ENCODE results near the gene LPP.

The LPP gene

GRCh38 chr3:188339410-188340295 is 185.7 kb downstream of the LPP start:
- peak in 3 of 5 experiments; percentile 38 to 89 (median 53) for DNase-seq

- DNase-seq: no peak
Observed at GRCh38 chr3:188341501-188341900, 187.5 kb downstream of the LPP start.

DNA sequence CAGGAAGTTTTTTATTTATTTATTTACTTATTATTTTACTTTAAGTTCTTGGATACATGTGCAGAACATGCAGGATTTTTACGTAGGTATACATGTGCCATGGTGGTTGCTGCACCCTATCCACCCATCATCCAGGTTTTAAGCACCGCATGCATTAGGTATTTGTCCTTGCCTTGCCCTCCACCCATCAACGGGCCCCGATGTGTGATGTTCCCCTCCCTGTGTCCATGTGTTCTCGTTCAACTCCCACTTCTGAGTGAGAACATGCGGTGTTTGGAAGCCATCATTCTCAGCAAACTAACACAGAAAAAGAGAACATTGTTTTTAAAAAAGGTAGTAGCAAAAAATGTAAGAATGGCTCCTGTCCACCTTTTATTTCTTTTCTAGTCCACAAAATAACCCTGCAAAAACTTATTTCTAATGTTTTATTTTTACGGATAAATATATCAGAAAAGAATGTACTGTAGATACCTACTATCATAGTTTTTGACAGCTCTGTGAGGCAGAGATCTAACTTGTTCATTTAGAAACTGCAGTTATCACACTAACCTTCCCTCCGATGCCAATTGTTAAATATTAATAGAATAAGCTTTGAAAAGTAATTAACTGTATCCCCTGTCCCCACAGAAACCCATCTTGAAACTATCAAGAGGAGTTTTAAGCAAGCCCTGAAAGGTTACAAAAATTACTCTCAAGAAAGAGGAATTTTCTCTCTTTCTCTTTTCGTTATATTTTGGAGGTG is 189.2 kb downstream of the LPP start:
- no peak for DNase-seq

DNA sequence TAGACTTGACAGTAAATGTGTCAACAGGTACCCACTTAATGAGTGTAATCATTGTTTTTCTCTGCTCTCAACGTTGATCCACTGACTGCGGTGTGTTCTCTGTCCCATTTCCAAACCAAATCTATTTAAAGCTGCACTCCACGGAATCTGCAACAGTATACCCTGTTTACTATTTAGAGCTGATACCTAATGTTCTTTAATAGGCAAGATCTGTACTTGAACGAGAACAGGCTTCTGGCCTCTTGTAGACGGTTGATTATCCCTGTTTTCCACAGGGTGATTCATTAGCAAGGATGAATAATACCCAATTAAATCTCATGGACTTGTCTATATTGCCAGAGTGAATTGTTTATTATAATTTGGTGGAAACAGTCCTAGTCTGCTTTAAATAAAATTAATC is 189.9 kb downstream of the LPP start:
- DNase-seq: no peak

DNA sequence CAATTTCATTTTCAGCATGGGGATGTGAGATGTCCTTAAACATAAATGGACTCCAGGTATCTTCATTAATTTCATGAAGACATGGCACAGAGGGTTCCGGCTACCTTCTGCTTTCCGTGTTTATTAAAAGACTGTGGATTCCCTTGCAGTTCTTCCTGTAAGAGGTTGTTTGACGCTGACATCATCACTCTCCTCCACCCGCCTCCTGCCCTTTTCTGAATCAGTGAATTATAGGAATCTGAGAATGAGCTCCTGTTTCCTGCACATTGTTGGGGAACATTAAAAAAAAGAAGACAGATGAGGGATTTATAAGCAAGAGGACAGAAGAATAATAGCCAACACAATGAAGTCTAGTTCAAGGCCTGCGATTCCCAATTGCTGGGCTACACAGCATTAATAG is 191.3 kb downstream of the LPP start:
- DNase-seq: no peak

- no peak for DNase-seq
Observed at GRCh38 chr3:188348435-188349244, 194.7 kb downstream of the LPP start.

GRCh38 chr3:188349351-188349901 is 195.5 kb downstream of the LPP start:
- no peak for DNase-seq

- no peak for DNase-seq
Observed at GRCh38 chr3:188349933-188350332, 196.0 kb downstream of the LPP start.

GRCh38 chr3:188350961-188351360 is 197.0 kb downstream of the LPP start:
- no peak for DNase-seq

GRCh38 chr3:188351648-188352047 is 197.7 kb downstream of the LPP start:
- no peak for DNase-seq

DNA sequence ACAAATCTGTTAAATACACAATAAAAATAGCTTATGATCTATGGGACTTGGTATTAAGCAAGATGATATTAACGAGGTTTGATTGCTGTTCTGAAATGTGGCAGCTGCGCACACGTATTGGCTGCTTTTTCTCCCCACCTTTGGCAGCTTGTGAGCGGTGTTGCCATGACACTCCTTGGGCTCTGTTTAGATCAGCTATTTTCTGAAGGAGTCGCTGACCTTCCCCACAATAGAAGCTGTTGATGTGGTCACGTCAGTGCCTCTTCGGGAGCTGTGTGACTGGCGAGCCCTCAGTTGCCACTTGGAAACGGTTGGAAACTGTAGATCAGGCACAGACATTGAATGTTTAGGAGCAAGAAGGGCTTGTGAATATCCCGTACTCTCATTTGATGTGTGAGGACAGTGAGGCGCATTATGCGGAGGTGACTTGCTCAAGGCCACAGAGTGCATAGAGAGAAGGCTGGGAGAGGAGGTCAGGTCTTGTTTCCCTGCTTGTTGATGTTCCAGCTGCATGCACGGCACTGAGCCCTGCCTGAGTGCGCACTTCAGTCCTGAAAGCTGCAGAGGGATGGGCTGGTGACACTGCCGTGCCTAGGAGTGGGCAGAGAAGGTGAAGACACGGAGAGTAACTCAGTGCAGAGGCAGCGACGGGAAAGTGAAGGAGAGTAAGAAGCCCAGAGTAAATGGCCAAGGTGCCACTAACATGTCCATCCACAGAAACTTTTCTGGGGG is 198.4 kb downstream of the LPP start:
- no peak for DNase-seq

GRCh38 chr3:188353426-188353825 is 199.5 kb downstream of the LPP start:
- no peak for DNase-seq

DNA sequence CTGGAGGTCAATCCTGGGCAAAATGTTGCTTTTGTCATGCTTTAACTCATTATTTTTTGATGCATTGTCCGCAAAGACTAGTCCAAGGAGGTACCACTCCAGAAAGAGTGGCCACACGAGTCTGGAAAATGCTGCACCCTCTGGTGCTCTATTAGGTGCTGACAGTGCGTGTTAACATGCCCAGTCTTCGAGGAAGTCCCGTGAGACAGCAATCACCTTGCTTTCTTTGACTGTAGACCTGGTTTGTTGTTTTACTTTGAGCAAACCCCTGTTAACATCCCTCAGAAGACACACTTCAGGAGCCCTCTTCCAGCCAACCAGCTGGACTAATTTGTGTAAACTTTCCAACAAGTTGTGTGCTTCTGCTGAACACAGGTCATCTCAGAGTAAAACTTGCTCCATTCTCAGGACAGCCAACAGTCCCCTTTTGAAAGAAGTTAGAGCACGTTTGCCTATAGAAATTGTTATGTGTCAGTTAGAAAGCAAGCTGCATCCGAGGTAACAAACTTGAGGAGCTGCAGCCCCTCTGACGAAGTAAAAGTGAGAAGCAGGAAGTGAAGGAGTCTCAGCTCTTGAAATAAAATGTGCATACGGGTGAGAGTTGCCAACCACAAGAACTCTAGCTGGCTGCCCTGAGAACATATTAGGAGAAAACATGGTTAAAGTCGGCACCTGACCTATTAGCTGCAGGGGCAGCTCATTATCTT is 205.0 kb downstream of the LPP start:
- peak in 2 of 5 experiments; percentile 35 to 81 for DNase-seq

GRCh38 chr3:188360364-188360881 is 206.5 kb downstream of the LPP start:
- no peak for DNase-seq

GRCh38 chr3:188361888-188362287 is 207.9 kb downstream of the LPP start:
- DNase-seq: peak in 1 of 5 experiments; percentile 18

DNA sequence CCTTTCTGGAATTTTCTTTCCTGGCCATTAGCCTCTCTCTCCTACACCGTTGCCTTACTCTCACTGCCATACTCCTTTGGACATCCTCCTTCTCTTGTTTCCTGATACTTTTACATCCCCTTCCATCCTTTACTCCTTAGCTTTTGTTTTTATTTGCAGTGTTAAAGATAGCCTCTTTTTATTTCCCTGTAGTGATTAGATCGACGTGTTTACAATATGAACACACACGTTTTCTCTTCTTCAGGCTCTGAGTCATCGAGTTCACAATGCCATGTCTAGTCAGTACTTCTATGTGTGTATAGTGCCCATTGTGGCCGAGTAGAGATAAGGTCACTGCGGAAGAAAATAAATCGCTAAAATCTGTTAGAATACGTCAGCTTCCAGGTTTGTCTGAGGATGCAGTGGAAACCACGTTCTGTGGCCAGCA is 208.5 kb downstream of the LPP start:
- peak in 2 of 5 experiments; percentile 20 to 39 for DNase-seq

- no peak for DNase-seq
Observed at GRCh38 chr3:188365184-188365583, 211.2 kb downstream of the LPP start.

DNA sequence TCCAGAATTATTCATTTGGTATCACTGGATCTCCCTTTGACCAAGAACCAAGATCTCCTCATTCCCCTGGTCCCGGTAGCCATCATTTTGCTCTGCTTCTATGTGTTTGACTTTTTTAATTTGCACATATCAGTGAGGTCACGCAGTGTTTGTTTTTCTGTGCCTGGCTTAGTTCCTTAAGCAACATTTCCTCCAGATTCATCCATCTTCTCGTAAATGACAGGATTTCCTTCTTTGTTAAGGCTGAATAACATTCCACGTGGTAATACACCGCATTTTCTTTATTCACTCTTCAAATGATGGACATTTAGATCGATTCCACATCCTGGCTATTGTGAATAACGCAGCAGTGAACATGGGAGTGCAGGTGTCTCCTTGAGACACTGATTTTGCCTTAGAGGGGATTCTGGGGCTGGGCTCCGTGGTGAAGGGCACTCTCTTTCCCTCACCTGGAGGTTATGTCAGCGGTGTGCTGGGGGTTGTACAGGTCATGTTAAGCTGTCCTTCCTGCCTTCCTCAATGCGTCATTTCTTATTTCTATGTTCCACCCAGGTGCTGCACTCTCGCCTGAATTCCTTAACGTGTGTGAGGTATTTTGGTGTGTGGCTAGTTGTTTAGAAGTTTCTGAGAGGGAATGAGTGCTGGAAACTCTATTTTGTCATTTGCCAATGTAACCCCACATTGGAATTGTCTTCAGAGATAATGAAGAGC is 212.2 kb downstream of the LPP start:
- no peak for DNase-seq

DNA sequence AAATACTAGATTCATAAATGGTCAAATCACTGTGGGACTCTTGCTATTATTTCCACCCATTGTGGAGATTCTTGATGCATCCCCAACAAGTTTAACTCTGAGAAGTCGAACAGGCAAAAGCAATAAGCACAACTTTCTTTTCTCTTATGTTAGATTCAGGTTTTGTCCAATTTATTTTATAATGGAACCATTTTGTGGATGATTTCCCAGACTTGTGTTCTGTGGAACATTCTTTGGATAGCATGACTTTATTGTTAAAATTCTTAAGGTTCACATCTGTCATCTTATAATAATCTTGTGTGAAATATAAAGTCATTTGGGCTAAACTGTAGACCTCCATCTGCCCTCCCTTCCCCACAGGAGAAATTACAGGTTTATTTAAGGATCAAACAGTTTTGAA is 213.7 kb downstream of the LPP start:
- no peak for DNase-seq

GRCh38 chr3:188369526-188369925 is 215.6 kb downstream of the LPP start:
- no peak for DNase-seq

All from T-helper 2 cell (primary cell).